SK-N-SH (cell line): Measurements from ENCODE around the gene AUH. TPM values are rescaled to one million over a fixed set of nuclear protein-coding genes. Genes with fewer than 3 reads are reported as not detected.

Source experiments
- CTCF ChIA-PET: fragments of 300-600, 350-600 bp; formaldehyde crosslinking; extraction: SDS; loops from one replicate; lab custom pipeline; 2021; lab: Yijun Ruan, JAX
- POLR2A ChIA-PET: fragments of 350-600 bp; sonication (Branson Sonifier 250); formaldehyde crosslinking; extraction: SDS; loops from one replicate; lab custom pipeline; 2020; ENCODE audit warnings: antibody characterized with exemption, inconsistent platforms; lab: Yijun Ruan, JAX
- DNase-seq: peaks from one replicate; pipeline ENCODE4 v3.0.0; 2012
- H2AFZ ChIP-seq: fragments of 200-600 bp; sonication (generic); 2 replicates; pipeline ENCODE4 v1.8.1; 2016; ENCODE audit warnings: antibody characterized with exemption, mild to moderate bottlenecking, low read depth
- H3F3A ChIP-seq: fragments of 200-600 bp; sonication (generic); replicated peaks from 2 replicates; pipeline ENCODE3; 2016; ENCODE audit warnings: antibody characterized with exemption, mild to moderate bottlenecking; ENCODE audit not compliant: insufficient read depth
- H3K27ac ChIP-seq, 2 experiments: fragments of 200-500 bp in 1 of 2; fragments of 200-600 bp in 1 of 2; sonication (Bioruptor generic) in 1 of 2; sonication (generic), shearing (Covaris generic) in 1 of 2; 2 replicates each; pipeline versions ENCODE4 v1.5.1 to v1.6.1; 2014 to 2016; ENCODE audit warnings: low read depth in 2 of 2, inconsistent platforms in 1 of 2, low read length in 1 of 2, mild to moderate bottlenecking in 1 of 2, mixed read lengths in 1 of 2
- H3K27me3 ChIP-seq: fragments of 200-600 bp; sonication (generic), shearing (Covaris generic); 2 replicates; pipeline ENCODE4 v1.6.1; 2016; ENCODE audit warnings: mixed run types; ENCODE audit not compliant: insufficient read depth
- H3K36me3 ChIP-seq, 2 experiments: fragments of 200-500 bp in 1 of 2; fragments of 200-600 bp in 1 of 2; sonication (Bioruptor generic) in 1 of 2; sonication (generic) in 1 of 2; replicated peaks in 1 of 2; 2 replicates each; pipeline versions ENCODE3 to v1.5.1; 2014 to 2016; ENCODE audit warnings: low read length in 1 of 2, mild to moderate bottlenecking in 1 of 2; ENCODE audit not compliant: insufficient read depth in 2 of 2, control insufficient read depth in 1 of 2
- H3K4me1 ChIP-seq, 2 experiments: fragments of 200-500 bp in 1 of 2; fragments of 200-600 bp in 1 of 2; sonication (Bioruptor generic) in 1 of 2; sonication (generic), shearing (Covaris generic) in 1 of 2; 2 replicates each; pipeline versions ENCODE4 v1.5.1 to v1.6.1; 2014 to 2016; ENCODE audit warnings: low read depth in 1 of 2, low read length in 1 of 2, mixed run types in 1 of 2; ENCODE audit not compliant: insufficient read depth in 2 of 2, control insufficient read depth in 1 of 2
- H3K4me2 ChIP-seq: fragments of 200-600 bp; sonication (generic), shearing (Covaris generic); 2 replicates; pipeline ENCODE4 v1.6.1; 2017; ENCODE audit warnings: mixed run types
- H3K4me3 ChIP-seq, 2 experiments: fragments of 200-500 bp in 1 of 2; fragments of 200-600 bp in 1 of 2; sonication (Bioruptor generic) in 1 of 2; sonication (generic), shearing (Covaris generic) in 1 of 2; 2 replicates each; pipeline versions ENCODE4 v1.5.1 to v1.8.1; 2014 to 2016; ENCODE audit warnings: low read depth in 2 of 2, inconsistent platforms in 1 of 2, low read length in 1 of 2, mild to moderate bottlenecking in 1 of 2, mixed read lengths in 1 of 2, moderate library complexity in 1 of 2
- H3K79me2 ChIP-seq: fragments of 200-600 bp; sonication (generic); 2 replicates; pipeline ENCODE4 v1.8.1; 2017; ENCODE audit warnings: mild to moderate bottlenecking; ENCODE audit not compliant: insufficient read depth
- H3K9ac ChIP-seq: fragments of 200-600 bp; sonication (generic); 2 replicates; pipeline ENCODE4 v1.6.1; 2017; ENCODE audit warnings: mixed run types
- H3K9me2 ChIP-seq: fragments of 200-600 bp; sonication (generic); 2 replicates; pipeline ENCODE4 v1.6.1; 2017; ENCODE audit warnings: mixed run types
- H3K9me3 ChIP-seq: fragments of 200-600 bp; sonication (generic); 2 replicates; pipeline ENCODE4 v1.6.1; 2017; ENCODE audit warnings: mixed run types, mild to moderate bottlenecking, moderate library complexity
- H4K20me1 ChIP-seq: fragments of 200-600 bp; sonication (generic); 2 replicates; pipeline ENCODE4 v1.6.1; 2017; ENCODE audit warnings: mild to moderate bottlenecking, mixed run types; ENCODE audit not compliant: insufficient read depth
- CTCF ChIP-seq: fragments of 200-600 bp; sonication (generic); IDR thresholded peaks from 2 replicates; pipeline ENCODE4 v1.6.1; 2017; ENCODE audit warnings: antibody characterized with exemption, mild to moderate bottlenecking, moderate library complexity
- EP300 ChIP-seq, 2 experiments: IDR thresholded peaks; 2 replicates each; pipeline versions ENCODE4 v1.4.0 to v1.6.1; 2012; ENCODE audit warnings: borderline replicate concordance in 1 of 2, low read depth in 1 of 2, low read length in 1 of 2
- FOXJ3 ChIP-seq: sonication (generic); formaldehyde crosslinking; IDR thresholded peaks from 2 replicates; pipeline ENCODE4 v1.5.1; 2020; ENCODE audit warnings: mild to moderate bottlenecking, missing genetic modification reagents
- FOXM1 ChIP-seq: IDR thresholded peaks from 2 replicates; pipeline ENCODE4 v1.4.0; 2012; ENCODE audit warnings: low read depth, mild to moderate bottlenecking
- JUND ChIP-seq: IDR thresholded peaks from 2 replicates; pipeline ENCODE4 v1.4.0; 2012
- MAX ChIP-seq: IDR thresholded peaks from 2 replicates; pipeline ENCODE4 v1.4.0; 2012; ENCODE audit warnings: low read depth
- MEF2A ChIP-seq: IDR thresholded peaks from 2 replicates; pipeline ENCODE4 v1.4.0; 2012; ENCODE audit warnings: low read depth, borderline replicate concordance
- NFIC ChIP-seq: IDR thresholded peaks from 2 replicates; pipeline ENCODE4 v1.4.0; 2012; ENCODE audit warnings: borderline replicate concordance
- NRF1 ChIP-seq: IDR thresholded peaks from 2 replicates; pipeline ENCODE4 v1.6.1; 2012; ENCODE audit warnings: low read depth, mild to moderate bottlenecking, low read length
- POLR2AphosphoS5 ChIP-seq: IDR thresholded peaks from 2 replicates; pipeline ENCODE4 v1.6.1; 2012; ENCODE audit warnings: low read depth, low read length
- RAD21 ChIP-seq: IDR thresholded peaks from 2 replicates; pipeline ENCODE4 v1.6.1; 2012; ENCODE audit warnings: mild to moderate bottlenecking, low read length
- REST ChIP-seq: IDR thresholded peaks from 2 replicates; pipeline ENCODE4 v1.6.1; 2012; ENCODE audit warnings: mild to moderate bottlenecking, low read depth, low read length, moderate library complexity
- RFX5 ChIP-seq: IDR thresholded peaks from 2 replicates; pipeline ENCODE4 v1.6.1; 2012; ENCODE audit warnings: mild to moderate bottlenecking, improper control_type of control experiment, low read length
- RXRA ChIP-seq: IDR thresholded peaks from 2 replicates; pipeline ENCODE4 v1.4.0; 2012; ENCODE audit warnings: low read depth, mild to moderate bottlenecking, borderline replicate concordance
- SMC3 ChIP-seq: IDR thresholded peaks from 2 replicates; pipeline ENCODE4 v1.6.1; 2012; ENCODE audit warnings: low read depth, low read length, improper control_type of control experiment
- TCF12 ChIP-seq: IDR thresholded peaks from 2 replicates; pipeline ENCODE4 v1.4.0; 2012
- TEAD4 ChIP-seq: IDR thresholded peaks from 2 replicates; pipeline ENCODE4 v1.4.0; 2012; ENCODE audit warnings: mild to moderate bottlenecking, borderline replicate concordance; ENCODE audit not compliant: insufficient read depth
- USF1 ChIP-seq: IDR thresholded peaks from 2 replicates; pipeline ENCODE4 v1.4.0; 2012; ENCODE audit warnings: low read depth, borderline replicate concordance
- YY1 ChIP-seq: IDR thresholded peaks from 2 replicates; pipeline ENCODE4 v1.4.0; 2012; ENCODE audit warnings: low read depth, mild to moderate bottlenecking
- ZBTB33 ChIP-seq: IDR thresholded peaks from 2 replicates; pipeline ENCODE4 v1.4.0; 2012; ENCODE audit warnings: low read depth, borderline replicate concordance
- WGBS: methylation state at CpG from one replicate; pipeline ENCODE4 v1.1.6; 2017; ENCODE audit warnings: low lambda C conversion rate; 5-methylcytosine and 5-hydroxymethylcytosine counted together
- polyA plus RNA-seq, 3 experiments: library from polyadenylated mRNA; depleted of rRNA; stranded (reverse); fragments of >200 nt; gene quantifications; 2 replicates each; pipeline ENCODE4 v1.2.3, GENCODE V29; 2012

AUH gene
- polyA plus RNA-seq, 1 of the 3 experiments (the other 2 are of a cell fraction) = 7.6 TPM

GRCh38 chr9:91398926-91399325 lies 37.2 kb upstream of the AUH start:
- Histone ChIP-seq H3K9me3 (no peaks in the 10 kb centered on the region), H3K27ac (no peak overlapping the region), H3K4me1 (peaks cover 0 to 13% of the 10 kb centered on the region in 2 experiments; a peak in 2 of 4 replicates), H3K4me3 (no peak overlapping the region), H3F3A (peaks cover 16% of the 10 kb centered on the region), H2AFZ (no peak overlapping the region), H3K9ac (no peak overlapping the region), H4K20me1 (no peaks in the 10 kb centered on the region), H3K4me2 (no peak overlapping the region), H3K36me3 (no peaks in the 10 kb centered on the region), H3K79me2 (no peaks in the 10 kb centered on the region), H3K9me2 (no peaks in the 10 kb centered on the region), H3K27me3 (no peaks in the 10 kb centered on the region)
- 92% methylated on average over 3 of the region's 3 CpGs for WGBS
- no peak for DNase-seq
- ChIA-PET CTCF (no interaction called here), POLR2A (no interaction called here)
- TF ChIP-seq CTCF (no peak), YY1 (no peak), NRF1 (no peak), MEF2A (no peak), SMC3 (no peak), TCF12 (no peak), EP300 (IDR thresholded peaks at IDR 0.05; ENCODE audit: borderline replicate concordance in 1 of 2, low read depth in 1 of 2, low read length in 1 of 2) (no peak), RAD21 (no peak), FOXM1 (no peak), RXRA (no peak), REST (no peak), FOXJ3 (no peak), TEAD4 (no peak), USF1 (no peak), RFX5 (no peak), ZBTB33 (no peak), POLR2AphosphoS5 (no peak), JUND (no peak), NFIC (no peak), MAX (no peak)
